ENCODE results near the gene CALCOCO1. TPM values are rescaled to one million over a fixed set of nuclear protein-coding genes. Genes with fewer than 3 reads are reported as not detected.

CALCOCO1 gene
- total RNA-seq, 3 donors from 2014 or later, result 218 to 301 (median 295) TPM

DNA sequence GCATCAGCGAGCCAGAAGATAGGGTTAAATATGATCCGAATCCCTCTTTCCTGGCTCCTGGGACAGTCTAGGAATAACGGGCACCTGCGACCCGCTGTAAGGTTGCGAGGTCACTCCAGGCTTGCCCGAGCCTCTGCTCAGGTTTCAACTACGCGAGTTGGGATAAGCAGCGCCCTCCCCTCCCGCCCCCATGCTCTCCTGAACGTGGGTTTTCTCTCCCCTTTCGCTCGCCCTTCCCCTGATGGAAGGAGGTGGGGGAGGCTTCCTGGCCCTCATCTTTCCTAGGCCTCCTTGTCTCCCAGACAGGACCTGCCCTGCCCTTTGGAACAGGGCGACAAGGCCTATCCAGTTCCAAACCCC is 50.6 kb downstream of the CALCOCO1 start:
- Histone ChIP-seq H3K4me3 (peak overlapping the region; percentile 57 to 77 (median 76)), H3K4me1 (peaks cover 0 to 5% of the 10 kb centered on the region in 2 donors), H3K36me3 (no peaks in the 10 kb centered on the region), H3K27me3 (no peaks in the 10 kb centered on the region), H3K9me3 (no peaks in the 10 kb centered on the region), H3K27ac (peak overlapping the region; percentile 92)
- intact Hi-C loops (cut with DNase I; ENCODE audit: low total_unique reads), result loop anchor here (5.0 kb wide), 1 partner anchor 129 kb away; no protein-coding TSS in a partner anchor
- TF ChIP-seq POLR2A (IDR thresholded peaks at IDR 0.05) (no peak), POLR2AphosphoS5 (IDR thresholded peaks at IDR 0.05) (no peak)
- TF ChIP-seq, protein P1, sequence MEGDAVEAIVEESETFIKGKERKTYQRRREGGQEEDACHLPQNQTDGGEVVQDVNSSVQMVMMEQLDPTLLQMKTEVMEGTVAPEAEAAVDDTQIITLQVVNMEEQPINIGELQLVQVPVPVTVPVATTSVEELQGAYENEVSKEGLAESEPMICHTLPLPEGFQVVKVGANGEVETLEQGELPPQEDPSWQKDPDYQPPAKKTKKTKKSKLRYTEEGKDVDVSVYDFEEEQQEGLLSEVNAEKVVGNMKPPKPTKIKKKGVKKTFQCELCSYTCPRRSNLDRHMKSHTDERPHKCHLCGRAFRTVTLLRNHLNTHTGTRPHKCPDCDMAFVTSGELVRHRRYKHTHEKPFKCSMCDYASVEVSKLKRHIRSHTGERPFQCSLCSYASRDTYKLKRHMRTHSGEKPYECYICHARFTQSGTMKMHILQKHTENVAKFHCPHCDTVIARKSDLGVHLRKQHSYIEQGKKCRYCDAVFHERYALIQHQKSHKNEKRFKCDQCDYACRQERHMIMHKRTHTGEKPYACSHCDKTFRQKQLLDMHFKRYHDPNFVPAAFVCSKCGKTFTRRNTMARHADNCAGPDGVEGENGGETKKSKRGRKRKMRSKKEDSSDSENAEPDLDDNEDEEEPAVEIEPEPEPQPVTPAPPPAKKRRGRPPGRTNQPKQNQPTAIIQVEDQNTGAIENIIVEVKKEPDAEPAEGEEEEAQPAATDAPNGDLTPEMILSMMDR (IDR thresholded peaks at IDR 0.05), result no peak
- peak in 1 of 2 donors; percentile 35 for DNase-seq (ENCODE audit: low spot score in 2 of 2)

DNA sequence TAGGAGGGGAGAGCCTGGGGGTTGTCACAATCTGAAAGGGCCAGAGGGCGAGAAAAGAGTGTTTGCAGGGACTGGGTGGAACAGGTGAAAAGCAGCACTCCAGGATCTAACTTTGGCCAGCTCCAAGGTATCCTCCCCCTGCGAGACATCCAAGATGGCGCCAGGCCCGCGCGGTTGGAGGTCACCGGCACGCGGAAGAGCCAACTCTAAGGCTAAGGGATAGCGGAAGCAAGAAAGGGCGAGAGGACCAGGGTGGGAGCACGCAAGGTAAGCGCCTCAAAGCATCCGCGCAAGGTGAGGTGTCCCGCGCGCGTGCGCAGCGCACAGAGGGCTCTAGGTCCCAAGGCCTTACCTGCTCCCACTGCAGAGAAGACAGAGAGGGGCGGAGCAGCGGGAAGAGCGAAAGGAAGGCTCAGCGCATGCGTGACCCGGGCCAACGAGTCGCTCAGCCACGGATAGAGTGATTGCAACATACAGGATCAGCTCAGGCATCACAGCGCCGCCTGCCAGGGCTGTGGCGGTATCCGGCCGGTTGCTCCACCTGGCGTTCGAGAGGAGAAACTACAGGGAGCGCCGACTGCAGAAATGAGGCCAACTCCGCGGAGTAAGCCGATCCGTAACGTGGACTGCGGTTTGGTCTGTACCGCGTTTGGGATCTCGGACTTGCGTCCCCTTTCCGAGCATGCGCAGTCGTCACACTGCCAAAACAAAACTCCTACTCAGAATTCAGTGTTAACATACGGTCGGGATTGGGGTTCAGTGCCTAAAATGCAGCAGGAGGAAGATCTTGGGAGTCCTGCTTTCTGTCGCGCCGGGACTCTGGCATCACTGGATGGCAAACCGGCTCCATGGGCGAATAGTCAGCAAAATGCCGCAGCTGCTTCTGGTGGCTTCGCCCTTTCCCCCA is 51.3 kb downstream of the CALCOCO1 start, which contains the start of gene ATP5MC2:
Gene ATP5MC2, minus strand, starts transcription at position 383 of the 907 bp plus-strand sequence. CDS start 3,469 bp downstream, outside the sequence.
- Histone ChIP-seq H3K9me3 (no peaks in the 10 kb centered on the region), H3K27me3 (no peaks in the 10 kb centered on the region), H3K36me3 (no peaks in the 10 kb centered on the region), H3K4me1 (peaks cover 0 to 5% of the 10 kb centered on the region in 2 donors), H3K4me3 (peak within 1 kb of the TSS; percentile 57 to 77 (median 76)), H3K27ac (peak within 1 kb of the TSS; percentile 92)
- intact Hi-C loops (cut with DNase I; ENCODE audit: low total_unique reads), result loop anchor here (5.0 kb wide), 1 partner anchor 129 kb away; no protein-coding TSS in a partner anchor
- peak; percentile 97 to 98 for DNase-seq (ENCODE audit: low spot score in 2 of 2)
- TF ChIP-seq POLR2A (IDR thresholded peaks at IDR 0.05) (peak; percentile 57), POLR2AphosphoS5 (IDR thresholded peaks at IDR 0.05) (peak; percentile 89 to 96 (median 96))
- TF ChIP-seq, protein P1 (IDR thresholded peaks at IDR 0.05), result peak; percentile 100

GRCh38 chr12:53674977-53675700 is 52.1 kb downstream of the CALCOCO1 start:
- Histone ChIP-seq H3K27me3 (no peaks in the 10 kb centered on the region), H3K4me3 (peak overlapping the region; percentile 57 to 77 (median 76)), H3K27ac (peak overlapping the region; percentile 92), H3K36me3 (no peaks in the 10 kb centered on the region), H3K4me1 (peaks cover 0 to 8% of the 10 kb centered on the region in 2 donors), H3K9me3 (no peaks in the 10 kb centered on the region)
- intact Hi-C loops (cut with DNase I; ENCODE audit: low total_unique reads), result loop anchor here (5.0 kb wide), 1 partner anchor 128 kb away; no protein-coding TSS in a partner anchor
- TF ChIP-seq POLR2AphosphoS5 (IDR thresholded peaks at IDR 0.05) (no peak), POLR2A (IDR thresholded peaks at IDR 0.05) (no peak)
- TF ChIP-seq, protein P1 (IDR thresholded peaks at IDR 0.05), result no peak
- no peak for DNase-seq (ENCODE audit: low spot score in 2 of 2)

GRCh38 chr12:53670971-53671370 is 56.3 kb downstream of the CALCOCO1 start:
- no peak for DNase-seq (ENCODE audit: low spot score in 2 of 2)
- Histone ChIP-seq H3K9me3 (no peaks in the 10 kb centered on the region), H3K27me3 (no peaks in the 10 kb centered on the region), H3K4me1 (peaks cover 0 to 9% of the 10 kb centered on the region in 2 donors), H3K4me3 (no peak overlapping the region), H3K27ac (no peak overlapping the region), H3K36me3 (no peaks in the 10 kb centered on the region)
- intact Hi-C loops (cut with DNase I; ENCODE audit: low total_unique reads), result no loop called here
- TF ChIP-seq POLR2A (IDR thresholded peaks at IDR 0.05), result no peak
- TF ChIP-seq, protein P1 (IDR thresholded peaks at IDR 0.05), result no peak

Data from breast epithelium (tissue), 4 donors.